ENCODE measurements around the gene CDC5L.

- no peak for TF ChIP-seq CTCF (conservative IDR thresholded peaks at IDR 0.05 in 1 of 2, IDR thresholded peaks at IDR 0.05 in 1 of 2; ENCODE audit: extremely low read depth in 1 of 2, insufficient read depth in 1 of 2, low read depth in 1 of 2, low read length in 2 of 2)
- no peak for TF ChIP-seq EZH2 (IDR thresholded peaks at IDR 0.05; ENCODE audit: borderline replicate concordance, low read length)
Measured at GRCh38 chr6:44487586-44487985, 100.1 kb downstream of the CDC5L start.

Data from mammary epithelial cell (primary cell).